HG03565 (cell line): ENCODE results near the gene PIBF1.
A peak's percentile ranks its signal among the peaks of the same experiment; 100 is the strongest.

Source experiments
- ATAC-seq: cut with Tn5 transposase; IDR thresholded peaks from one replicate; pipeline ENCODE4 v1.9.1; 2021; ENCODE audit warnings: mild to moderate bottlenecking, moderate library complexity; ENCODE audit not compliant: unreplicated experiment

PIBF1 gene

GRCh38 chr13:73058432-73058735 lies 276.5 kb downstream of the PIBF1 start:
- ATAC-seq = no peak

GRCh38 chr13:73058736-73059459 lies 277.0 kb downstream of the PIBF1 start, which contains the start of gene KLF5:
TSS of gene KLF5 (plus strand) at chr13:73059005. CDS start at chr13:73059328, 323 bp downstream.
- ATAC-seq = peak; percentile 98

GRCh38 chr13:73059460-73060250 lies 277.7 kb downstream of the PIBF1 start:
- peak; percentile 18 for ATAC-seq

GRCh38 chr13:73060251-73061160 lies 278.6 kb downstream of the PIBF1 start:
- ATAC-seq = no peak

GRCh38 chr13:73061473-73061872 lies 279.5 kb downstream of the PIBF1 start:
- ATAC-seq = no peak

- ATAC-seq = no peak
Observed at GRCh38 chr13:73061876-73062275, 279.9 kb downstream of the PIBF1 start.

GRCh38 chr13:73062468-73062867 lies 280.5 kb downstream of the PIBF1 start:
- no peak for ATAC-seq

GRCh38 chr13:73063166-73063565 lies 281.2 kb downstream of the PIBF1 start:
- ATAC-seq = no peak

- no peak for ATAC-seq
Observed at GRCh38 chr13:73065036-73065435, 283.1 kb downstream of the PIBF1 start.

- ATAC-seq = no peak
Observed at GRCh38 chr13:73065665-73066340, 283.9 kb downstream of the PIBF1 start.
